GM12892 (cell line): ENCODE measurements around the gene ATP6V0A1.

ENCODE experiments used
- POLR2A ChIP-seq: IDR thresholded peaks from 2 replicates; pipeline ENCODE4 v1.6.1; 2011; ENCODE audit warnings: low read depth, low read length, control low read depth
- TAF1 ChIP-seq: IDR thresholded peaks from 2 replicates; pipeline ENCODE4 v1.6.1; 2011; ENCODE audit warnings: low read depth, mild to moderate bottlenecking, control low read depth, low read length, borderline replicate concordance

DNA sequence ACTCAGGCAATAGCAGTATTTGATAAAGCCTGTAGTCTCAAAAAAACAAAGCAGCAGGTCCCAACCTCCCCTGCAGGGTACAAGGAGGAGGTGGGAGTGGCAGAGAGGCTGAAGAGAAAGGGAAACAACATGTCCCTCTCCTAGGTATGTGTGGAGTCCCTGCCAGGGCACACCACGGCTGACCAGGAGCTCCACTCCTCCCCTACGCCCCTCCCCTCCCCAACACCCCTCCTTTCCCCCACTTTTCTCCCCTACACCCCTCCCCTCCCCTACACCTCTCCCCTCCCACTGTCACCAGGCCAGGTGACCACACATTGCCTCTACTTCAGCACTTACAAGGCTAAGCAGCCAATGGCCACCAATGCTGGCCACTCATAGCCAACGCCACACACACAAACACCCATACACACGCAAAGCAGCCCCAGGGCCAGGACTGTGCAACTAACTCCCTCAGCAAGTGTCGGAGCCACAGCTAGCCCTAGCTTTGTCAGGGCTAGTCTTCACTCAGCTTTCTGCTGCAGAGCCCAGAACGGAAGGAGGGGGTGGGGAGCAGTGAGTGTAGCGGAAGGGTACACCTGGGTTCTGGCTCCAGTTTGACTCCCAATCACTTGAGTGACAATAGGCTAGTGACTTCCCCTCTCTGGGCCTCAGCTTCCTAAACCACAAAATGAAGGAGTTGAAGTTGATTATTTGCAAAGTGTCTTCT, 43.8 kb upstream of the ATP6V0A1 start:
- TF ChIP-seq POLR2A (no peak), TAF1 (no peak)
